G401 (cell line): Measurements from ENCODE around the gene ATRNL1. TPM values are rescaled to one million over a fixed set of nuclear protein-coding genes. Genes with fewer than 3 reads are reported as not detected.

Source experiments
- DNase-seq: peaks from one replicate; pipeline ENCODE4 v3.0.0-alpha.2; 2015; ENCODE audit warnings: low spot score
- in situ Hi-C: cut with HindIII; loops from 2 replicates; pipeline ENCODE4 v1.10.0; 2016; ENCODE audit warnings: low sequenced_read_pairs, mixed read lengths
- total RNA-seq: library from RNA; depleted of rRNA; stranded (reverse); fragments of >200 nt; shearing (Covaris generic); gene quantifications from 2 replicates; pipeline ENCODE4 v1.2.3, GENCODE V29; 2014; rRNA removed

ATRNL1 gene
- total RNA-seq, 1 experiment from 2014 or later: 0.44 TPM

DNA sequence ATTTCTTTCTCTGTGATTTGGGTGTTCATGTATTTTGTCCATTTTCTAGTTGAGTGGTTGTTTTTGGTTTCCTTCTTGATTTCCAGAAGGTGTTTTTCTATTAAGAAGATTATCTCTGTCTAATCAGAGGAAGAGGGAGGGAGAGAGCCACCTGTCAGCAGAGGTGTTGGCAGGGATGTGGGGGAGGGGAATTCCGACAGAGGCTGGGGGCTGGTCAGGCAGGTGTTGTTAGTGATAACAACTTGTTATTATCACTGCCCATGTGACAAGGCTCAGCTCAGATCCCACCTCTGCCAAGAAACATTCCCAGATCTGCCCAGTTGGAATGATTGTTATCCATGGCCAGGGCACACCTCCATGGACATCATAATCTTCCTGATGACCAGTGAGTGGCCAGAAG is 886.4 kb downstream of the ATRNL1 start:
- in situ Hi-C loops: no loop called here
- DNase-seq: no peak

GRCh38 chr10:115980470-115980869 is 887.3 kb downstream of the ATRNL1 start:
- no peak for DNase-seq
- in situ Hi-C loops: no loop called here

- no peak for DNase-seq
- in situ Hi-C loops: no loop called here
Measured at GRCh38 chr10:115981081-115981480, 887.9 kb downstream of the ATRNL1 start.

- in situ Hi-C loops: no loop called here
Measured at GRCh38 chr10:115982076-115982475, 888.9 kb downstream of the ATRNL1 start.

DNA sequence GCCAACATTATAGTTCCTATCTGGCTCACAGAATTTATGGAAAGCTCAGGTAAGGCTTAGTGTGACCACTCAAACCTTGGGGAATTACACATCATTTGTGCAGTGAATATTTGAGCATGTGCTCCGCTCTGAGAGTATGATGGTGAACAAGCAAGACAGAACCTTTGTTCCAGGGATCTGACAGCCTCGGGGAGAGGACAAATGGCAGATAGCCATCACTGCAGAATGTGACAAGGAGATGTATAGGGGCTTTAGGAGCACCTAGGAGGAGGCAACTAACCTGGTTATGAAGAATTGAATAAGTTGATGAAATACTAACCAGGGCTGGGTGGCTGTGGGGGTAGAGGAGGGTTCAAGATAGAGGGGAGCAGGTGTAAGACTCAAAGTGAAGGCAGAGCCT is 889.4 kb downstream of the ATRNL1 start:
- in situ Hi-C loops: no loop called here
- DNase-seq: no peak

More at GRCh38 chr10:115982076-115982475, 888.9 kb downstream of the ATRNL1 start:
- DNase-seq: no peak

DNA sequence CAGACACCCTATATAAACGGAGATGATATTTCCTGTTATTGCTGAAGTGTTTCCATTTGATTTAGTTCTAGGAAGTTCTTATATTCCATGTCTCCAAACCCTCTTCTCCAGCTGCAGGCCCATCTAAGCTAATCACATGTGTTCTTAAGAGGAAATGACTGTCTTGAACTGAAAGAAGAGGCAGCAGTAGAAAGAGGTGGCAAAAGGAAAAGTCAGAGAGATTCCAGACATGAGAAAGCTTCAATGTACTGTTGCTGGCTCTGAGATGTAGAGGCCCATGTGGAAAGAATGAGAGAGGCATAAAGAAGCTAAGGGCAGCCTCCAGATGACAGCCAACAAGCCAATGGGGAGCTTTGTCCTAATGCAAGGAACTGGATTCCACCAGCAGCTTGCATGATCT is 892.6 kb downstream of the ATRNL1 start:
- in situ Hi-C loops: no loop called here
- DNase-seq: no peak

DNA sequence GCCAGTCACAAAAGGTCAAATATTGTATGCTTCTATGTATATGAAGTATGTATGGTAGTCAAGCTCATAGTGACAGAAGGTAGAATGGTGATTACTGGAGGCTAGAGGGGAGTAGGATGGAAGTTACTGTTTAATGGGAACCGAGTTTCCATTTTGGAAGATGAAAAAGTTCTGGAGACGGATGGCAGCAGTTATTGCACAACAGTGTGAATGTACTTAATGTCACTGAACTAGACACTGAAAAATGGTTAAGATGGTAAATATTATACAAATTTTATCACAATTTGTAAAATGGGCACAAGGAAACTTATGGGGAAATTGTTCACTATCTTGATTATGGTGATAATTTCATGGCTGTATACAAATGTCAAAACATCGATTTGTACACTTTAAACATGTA is 895.2 kb downstream of the ATRNL1 start:
- no peak for DNase-seq
- in situ Hi-C loops: no loop called here

GRCh38 chr10:115989621-115990020 is 896.5 kb downstream of the ATRNL1 start:
- in situ Hi-C loops: no loop called here
- no peak for DNase-seq

DNA sequence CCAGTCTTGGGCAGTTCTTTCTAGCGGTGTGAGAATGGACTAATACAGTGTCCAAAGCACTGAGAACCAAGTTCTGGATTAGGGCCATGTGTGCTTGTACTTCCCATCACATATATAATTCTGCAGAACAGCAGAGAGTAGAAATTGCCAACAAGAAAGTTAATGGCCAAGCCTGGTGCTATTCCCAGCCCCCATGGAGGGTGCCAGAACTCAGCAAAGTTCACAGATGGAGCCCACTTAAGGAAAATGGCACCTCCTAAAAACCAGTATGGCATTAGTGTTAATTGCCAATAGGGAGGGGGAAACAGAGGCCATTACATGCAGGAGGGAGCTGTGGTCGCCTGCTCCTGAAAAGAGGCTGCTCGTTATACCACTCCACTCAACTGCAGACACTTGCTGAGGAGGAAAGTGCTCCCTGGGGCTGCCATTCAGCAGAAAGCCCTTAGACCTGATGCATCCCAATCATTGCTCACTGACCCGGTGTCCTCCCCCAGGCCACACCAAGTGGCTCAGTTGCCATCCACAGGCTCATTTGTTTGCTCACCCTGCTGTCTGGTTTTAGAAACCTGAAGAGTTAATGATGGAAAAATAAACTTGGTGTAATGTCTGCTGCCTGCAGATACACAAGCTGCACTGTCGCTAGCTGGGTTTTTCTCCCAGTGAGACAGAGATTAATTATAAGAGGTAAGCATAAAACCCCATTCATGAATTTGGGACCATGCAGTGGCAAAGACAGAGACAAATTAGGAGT is 899.2 kb downstream of the ATRNL1 start:
- no peak for DNase-seq
- in situ Hi-C loops: no loop called here

DNA sequence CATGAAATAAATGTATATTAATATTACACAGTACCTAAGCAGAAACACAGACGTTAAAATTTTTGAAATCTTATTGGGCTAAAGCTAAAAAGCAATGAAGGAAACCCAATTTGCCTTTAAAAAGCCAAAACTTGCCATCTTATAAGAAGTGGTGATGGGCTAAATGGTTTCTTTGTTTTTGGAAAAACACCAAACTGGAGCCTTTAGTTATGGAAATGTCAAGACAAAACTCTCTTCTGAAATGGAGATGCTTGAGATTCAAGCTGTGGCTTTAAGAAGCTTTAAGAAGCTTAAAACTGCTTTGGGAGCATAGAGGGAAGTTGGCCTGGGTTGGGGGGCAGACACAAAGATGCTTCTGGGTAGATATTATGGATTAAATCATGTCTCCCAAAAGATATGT is 902.9 kb downstream of the ATRNL1 start:
- no peak for DNase-seq
- in situ Hi-C loops: no loop called here

GRCh38 chr10:115998301-115998700 is 905.1 kb downstream of the ATRNL1 start:
- DNase-seq: no peak
- in situ Hi-C loops: no loop called here

Other genes with a start within 250 kb of the ATRNL1 start
- 40.1 and 63.8 TPM in 2 replicates for gene TRUB1, start 155.2 kb upstream of the ATRNL1 start, total RNA-seq